Sigmoid colon (tissue), 7 donors: Measurements from ENCODE around the gene YDJC. TPM values are rescaled to one million over a fixed set of nuclear protein-coding genes. Genes with fewer than 3 reads are reported as not detected.

Experiments used
- DNase-seq: peaks from one replicate; pipeline ENCODE4 v3.0.0-alpha.2; 2019
- H3K27ac ChIP-seq, 4 donors: fragments of 200-600 bp; sonication (generic); one replicate each; pipeline ENCODE4 v1.5.1; 2016 to 2019; ENCODE audit warnings: mild to moderate bottlenecking in 1 of 4
- H3K27me3 ChIP-seq, 3 donors: fragments of 200-600 bp; sonication (generic); one replicate each; pipeline ENCODE4 v1.5.1; 2019; ENCODE audit warnings: mild to moderate bottlenecking in 1 of 3
- H3K36me3 ChIP-seq, 4 donors: fragments of 200-600 bp; sonication (generic); one replicate each; pipeline ENCODE4 v1.5.1; 2016 to 2019
- H3K4me1 ChIP-seq, 4 donors: fragments of 200-600 bp; sonication (generic); one replicate each; pipeline ENCODE4 v1.5.1; 2017 to 2019
- H3K4me3 ChIP-seq, 4 donors: fragments of 200-600 bp; sonication (generic); one replicate each; pipeline ENCODE4 v1.5.1; 2017 to 2019; ENCODE audit warnings: mild to moderate bottlenecking in 2 of 4, moderate library complexity in 1 of 4
- H3K9me3 ChIP-seq, 4 donors: fragments of 200-600 bp in 3 of 4; sonication (generic) in 3 of 4; one replicate each; pipeline versions ENCODE4 v1.5.1 to v1.6.1; 2013 to 2019
- EP300 ChIP-seq, 4 donors: sonication (generic); formaldehyde crosslinking; IDR thresholded peaks; one replicate each; pipeline ENCODE4 v1.6.1; 2017; ENCODE audit warnings: antibody characterized with exemption in 4 of 4
- POLR2A ChIP-seq, 2 donors: fragments of 450-650 bp; IDR thresholded peaks; one replicate each; pipeline ENCODE4 v1.6.1; 2016; ENCODE audit warnings: antibody characterized with exemption in 2 of 2, mild to moderate bottlenecking in 2 of 2, moderate library complexity in 2 of 2
- POLR2AphosphoS5 ChIP-seq, 4 donors: sonication (generic); formaldehyde crosslinking; IDR thresholded peaks; one replicate each; pipeline ENCODE4 v1.6.1; 2017; ENCODE audit warnings: antibody characterized with exemption in 4 of 4
- WGBS, 2 donors: extraction: QIAGEN DNeasy Blood & Tissue Kit; methylation state at CpG; one replicate each; pipeline ENCODE4 v1.1.7; 2013; 5-methylcytosine and 5-hydroxymethylcytosine counted together
- intact Hi-C: fragments of 100-400 bp; cut with DNase I; formaldehyde crosslinking; loops from one replicate; pipeline ENCODE4 v1.15.1; 2023
- polyA plus RNA-seq, 3 donors: library from polyadenylated mRNA; stranded (reverse); fragments of 200-250 nt; gene quantifications; one replicate each; pipeline ENCODE4 v1.2.3, GENCODE V29; 2013
- total RNA-seq, 4 donors: library from RNA; depleted of rRNA; stranded (reverse); fragments of >200 nt; gene quantifications; one replicate each; pipeline ENCODE4 v1.1.0, GENCODE V29; 2016
- TF ChIP-seq, protein P1 (sequence below), 4 experiments: fragments of 450-650 bp in 3 of 4; fragments of 200-600 bp in 1 of 4; IDR thresholded peaks; one replicate each; pipeline ENCODE4 v1.5.1; 2016 to 2019; ENCODE audit warnings: antibody characterized with exemption in 4 of 4, mild to moderate bottlenecking in 3 of 4, moderate library complexity in 2 of 4
- donor health status: healthy with polysubstance abuse.
- donor health status: Bipolar disorder and iron deficiency.
- donor health status: healthy.

YDJC gene
- total and polyA plus RNA-seq, 7 donors = 8.3 to 36.5 (median 16.3) TPM

DNA sequence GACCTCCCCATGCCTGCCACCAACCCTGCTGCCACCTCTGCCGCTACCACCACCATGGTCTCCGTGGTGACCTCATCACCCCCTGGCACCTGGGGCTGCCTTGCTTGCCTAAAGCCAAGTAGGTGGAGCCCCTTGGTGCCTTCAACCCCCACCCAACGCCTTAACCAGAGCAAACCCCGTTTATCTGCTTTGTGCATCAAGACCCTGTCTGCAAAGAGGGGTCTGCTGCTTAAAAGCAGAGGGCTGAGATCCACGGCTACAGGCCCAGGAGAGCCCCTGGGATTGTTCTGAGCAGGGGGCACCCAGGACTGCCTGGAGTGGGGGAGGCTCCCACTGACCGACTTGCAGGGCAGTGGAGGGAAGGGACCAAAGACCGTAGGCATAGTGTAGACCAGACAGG lies 31.1 kb upstream of the YDJC start:
- intact Hi-C loops = no loop called here
- no peaks in the 10 kb centered on the region for H3K36me3 ChIP-seq
- H3K9me3 ChIP-seq = no peaks in the 10 kb centered on the region
- H3K27ac ChIP-seq = no peak overlapping the region
- H3K27me3 ChIP-seq = peaks cover 12 to 35% (median 18%) of the 10 kb centered on the region in 3 donors
- 80 to 83% methylated on average over 7 of the region's 7 CpGs for WGBS, 2 donors
- no peak overlapping the region for H3K4me3 ChIP-seq
- peaks cover 0 to 19% (median 14%) of the 10 kb centered on the region in 4 donors for H3K4me1 ChIP-seq
- no peak for TF ChIP-seq POLR2AphosphoS5 (IDR thresholded peaks at IDR 0.05)
- TF ChIP-seq EP300 (IDR thresholded peaks at IDR 0.05) = no peak
- TF ChIP-seq POLR2A (IDR thresholded peaks at IDR 0.05) = no peak
- TF ChIP-seq, protein P1, sequence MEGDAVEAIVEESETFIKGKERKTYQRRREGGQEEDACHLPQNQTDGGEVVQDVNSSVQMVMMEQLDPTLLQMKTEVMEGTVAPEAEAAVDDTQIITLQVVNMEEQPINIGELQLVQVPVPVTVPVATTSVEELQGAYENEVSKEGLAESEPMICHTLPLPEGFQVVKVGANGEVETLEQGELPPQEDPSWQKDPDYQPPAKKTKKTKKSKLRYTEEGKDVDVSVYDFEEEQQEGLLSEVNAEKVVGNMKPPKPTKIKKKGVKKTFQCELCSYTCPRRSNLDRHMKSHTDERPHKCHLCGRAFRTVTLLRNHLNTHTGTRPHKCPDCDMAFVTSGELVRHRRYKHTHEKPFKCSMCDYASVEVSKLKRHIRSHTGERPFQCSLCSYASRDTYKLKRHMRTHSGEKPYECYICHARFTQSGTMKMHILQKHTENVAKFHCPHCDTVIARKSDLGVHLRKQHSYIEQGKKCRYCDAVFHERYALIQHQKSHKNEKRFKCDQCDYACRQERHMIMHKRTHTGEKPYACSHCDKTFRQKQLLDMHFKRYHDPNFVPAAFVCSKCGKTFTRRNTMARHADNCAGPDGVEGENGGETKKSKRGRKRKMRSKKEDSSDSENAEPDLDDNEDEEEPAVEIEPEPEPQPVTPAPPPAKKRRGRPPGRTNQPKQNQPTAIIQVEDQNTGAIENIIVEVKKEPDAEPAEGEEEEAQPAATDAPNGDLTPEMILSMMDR (IDR thresholded peaks at IDR 0.05) = no peak
- no peak for DNase-seq

DNA sequence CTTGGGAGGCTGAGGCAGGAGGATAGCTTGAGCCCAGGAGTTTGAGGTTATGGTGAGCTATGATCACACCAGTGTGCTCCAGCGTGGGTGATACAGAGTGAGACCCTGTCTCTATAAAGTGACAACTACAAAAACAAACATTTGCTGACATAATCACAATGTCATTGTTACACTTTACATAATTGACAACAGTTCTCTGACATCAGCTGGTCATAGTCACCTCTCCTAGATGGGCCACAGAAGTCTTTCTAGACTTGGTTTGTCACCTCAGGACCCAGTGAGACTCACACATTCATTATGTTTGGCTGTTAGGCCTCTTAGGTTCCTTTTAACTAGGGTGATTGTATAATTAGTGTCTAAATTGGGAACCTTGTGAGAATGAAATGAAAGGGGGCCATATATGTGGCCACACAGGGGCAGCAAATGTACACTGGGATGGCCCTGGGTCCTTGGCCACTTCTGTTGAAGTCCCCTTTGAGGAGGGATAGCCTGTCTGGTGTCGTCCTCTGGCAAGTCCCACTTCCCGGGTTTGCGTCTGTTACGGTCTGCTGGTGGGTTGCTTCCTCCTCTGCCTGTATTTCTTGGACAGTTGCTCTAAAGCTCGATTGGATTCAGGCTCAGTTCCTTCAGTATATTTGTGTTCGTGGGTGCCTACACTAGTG lies 30.2 kb upstream of the YDJC start:
- no peaks in the 10 kb centered on the region for H3K9me3 ChIP-seq
- WGBS, 2 donors = 82 to 85% methylated on average over 7 of the region's 7 CpGs

DNA sequence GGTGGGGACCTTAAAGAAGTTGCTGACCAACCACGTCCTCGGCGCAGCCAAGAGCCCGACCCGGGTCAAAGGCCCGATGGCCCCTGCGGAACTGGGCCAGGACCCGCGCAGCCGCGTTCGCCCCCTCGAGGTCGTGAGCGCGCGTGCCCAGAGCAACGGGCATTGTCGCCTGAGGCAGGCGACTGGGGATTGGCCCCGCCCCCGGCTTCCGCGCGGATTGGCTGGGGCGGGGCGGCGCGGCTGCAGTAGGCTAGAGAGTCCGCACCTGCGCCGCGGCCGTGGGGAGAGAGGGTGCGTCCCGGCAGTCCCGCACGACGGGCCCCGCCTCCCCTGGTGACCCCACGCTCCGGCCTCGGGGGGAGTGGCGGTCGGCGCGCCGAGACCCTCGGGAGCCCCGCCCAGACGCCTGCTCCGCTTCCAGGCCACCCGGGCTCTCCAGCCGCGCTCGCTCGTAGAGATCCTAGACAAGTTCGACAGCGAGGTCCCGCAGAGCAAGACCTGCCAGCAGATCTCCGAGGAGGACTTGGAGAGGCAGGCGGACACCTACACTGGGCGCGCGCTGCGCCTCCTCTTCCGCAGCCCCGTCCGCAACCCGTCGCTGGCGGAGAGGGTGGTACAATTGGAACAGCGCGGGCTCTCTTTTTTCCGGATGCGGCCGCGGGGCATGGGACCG lies 27.7 kb upstream of the YDJC start:
- H3K4me3 ChIP-seq = peak overlapping the region; percentile 24 to 54 (median 46)
- no peak for DNase-seq
- H3K4me1 ChIP-seq = peaks cover 0 to 21% (median 13%) of the 10 kb centered on the region in 4 donors
- intact Hi-C loops = no loop called here
- H3K27me3 ChIP-seq = peaks cover 12 to 59% (median 18%) of the 10 kb centered on the region in 3 donors
- peak overlapping the region in 1 of 4 donors; percentile 24 for H3K27ac ChIP-seq
- TF ChIP-seq, protein P1 (IDR thresholded peaks at IDR 0.05) = no peak
- no peaks in the 10 kb centered on the region for H3K9me3 ChIP-seq
- WGBS, 2 donors = 1% methylated on average over 79 of the region's 79 CpGs
- H3K36me3 ChIP-seq = no peaks in the 10 kb centered on the region

More for the DNA sequence above, 30.2 kb upstream of the YDJC start:
- Histone ChIP-seq H3K36me3 (no peaks in the 10 kb centered on the region), H3K4me1 (peaks cover 0 to 16% (median 10%) of the 10 kb centered on the region in 4 donors), H3K27ac (no peak overlapping the region), H3K27me3 (peaks cover 12 to 42% (median 18%) of the 10 kb centered on the region in 3 donors), H3K4me3 (no peak overlapping the region)
- no peak for DNase-seq
- intact Hi-C loops = no loop called here
- TF ChIP-seq POLR2AphosphoS5 (IDR thresholded peaks at IDR 0.05) (no peak), EP300 (IDR thresholded peaks at IDR 0.05) (no peak), POLR2A (IDR thresholded peaks at IDR 0.05) (no peak)
- TF ChIP-seq, protein P1 (IDR thresholded peaks at IDR 0.05) = no peak

DNA sequence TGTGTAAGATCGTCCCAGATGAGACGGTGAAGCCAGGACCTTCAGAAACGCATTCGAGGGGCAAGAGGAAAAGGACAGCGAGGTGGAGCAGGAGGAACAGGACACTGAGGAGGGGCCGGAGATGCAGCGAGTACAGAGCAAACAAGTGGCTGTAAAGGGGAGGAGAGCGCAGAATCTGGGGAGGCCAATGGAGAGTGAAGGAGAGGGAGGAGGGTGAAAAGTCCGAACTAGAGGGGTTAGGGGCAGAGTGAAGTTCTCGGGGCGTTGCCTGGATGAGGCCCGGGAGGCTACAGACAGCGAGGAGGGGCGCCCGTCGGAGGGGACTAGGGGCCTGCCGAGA lies 27.2 kb upstream of the YDJC start:
- no peak for DNase-seq
- WGBS, 2 donors = 24 to 40% methylated on average over 17 of the region's 17 CpGs
- Histone ChIP-seq H3K27me3 (peaks cover 12 to 62% (median 18%) of the 10 kb centered on the region in 3 donors), H3K4me1 (peaks cover 0 to 25% (median 17%) of the 10 kb centered on the region in 4 donors), H3K4me3 (peak overlapping the region in 3 of 4 donors; percentile 41 to 54 (median 50)), H3K9me3 (no peaks in the 10 kb centered on the region), H3K36me3 (no peaks in the 10 kb centered on the region), H3K27ac (no peak overlapping the region)
- TF ChIP-seq EP300 (IDR thresholded peaks at IDR 0.05) (no peak), POLR2A (IDR thresholded peaks at IDR 0.05) (no peak), POLR2AphosphoS5 (IDR thresholded peaks at IDR 0.05) (no peak)
- TF ChIP-seq, protein P1 (IDR thresholded peaks at IDR 0.05) = no peak
- intact Hi-C loops = no loop called here
